ENCODE data around the gene NHERF2.
A peak's percentile ranks its signal among the peaks of the same experiment; 100 is the strongest.

NHERF2 gene

GRCh38 chr16:2056681-2057407 lies 30.1 kb downstream of the NHERF2 start:
- TF ChIP-seq CTCF (IDR thresholded peaks at IDR 0.05; ENCODE audit: low read depth, low read length), result peak; percentile 30
- no peak overlapping the region for H3K4me3 ChIP-seq (replicated peaks in 1 of 2; ENCODE audit: low read depth in 2 of 2, low read length in 2 of 2)
- no peak for DNase-seq (ENCODE audit: low read depth in 2 of 2)

- no peak for TF ChIP-seq CTCF (IDR thresholded peaks at IDR 0.05; ENCODE audit: low read depth, low read length)
- no peak overlapping the region for H3K4me3 ChIP-seq (replicated peaks in 1 of 2; ENCODE audit: low read depth in 2 of 2, low read length in 2 of 2)
- DNase-seq (ENCODE audit: low read depth in 2 of 2), result no peak
Observed at GRCh38 chr16:2057438-2057837, 30.7 kb downstream of the NHERF2 start.

GRCh38 chr16:2058420-2058819 lies 31.7 kb downstream of the NHERF2 start:
- no peak for DNase-seq (ENCODE audit: low read depth in 2 of 2)
- no peak for TF ChIP-seq CTCF (IDR thresholded peaks at IDR 0.05; ENCODE audit: low read depth, low read length)
- no peak overlapping the region for H3K4me3 ChIP-seq (replicated peaks in 1 of 2; ENCODE audit: low read depth in 2 of 2, low read length in 2 of 2)

- no peak overlapping the region for H3K4me3 ChIP-seq (replicated peaks in 1 of 2; ENCODE audit: low read depth in 2 of 2, low read length in 2 of 2)
- DNase-seq (ENCODE audit: low read depth in 2 of 2), result no peak
- no peak for TF ChIP-seq CTCF (IDR thresholded peaks at IDR 0.05; ENCODE audit: low read depth, low read length)
Observed at GRCh38 chr16:2058872-2059271, 32.2 kb downstream of the NHERF2 start.

GRCh38 chr16:2060346-2060745 lies 33.6 kb downstream of the NHERF2 start:
- no peak overlapping the region for H3K4me3 ChIP-seq (replicated peaks in 1 of 2; ENCODE audit: low read depth in 2 of 2, low read length in 2 of 2)
- DNase-seq (ENCODE audit: low read depth in 2 of 2), result no peak
- no peak for TF ChIP-seq CTCF (IDR thresholded peaks at IDR 0.05; ENCODE audit: low read depth, low read length)

GRCh38 chr16:2061023-2061422 lies 34.3 kb downstream of the NHERF2 start:
- no peak overlapping the region for H3K4me3 ChIP-seq (replicated peaks in 1 of 2; ENCODE audit: low read depth in 2 of 2, low read length in 2 of 2)
- TF ChIP-seq CTCF (IDR thresholded peaks at IDR 0.05; ENCODE audit: low read depth, low read length), result no peak
- DNase-seq (ENCODE audit: low read depth in 2 of 2), result no peak

GRCh38 chr16:2061526-2061925 lies 34.8 kb downstream of the NHERF2 start:
- TF ChIP-seq CTCF (IDR thresholded peaks at IDR 0.05; ENCODE audit: low read depth, low read length), result no peak
- H3K4me3 ChIP-seq (replicated peaks in 1 of 2; ENCODE audit: low read depth in 2 of 2, low read length in 2 of 2), result no peak overlapping the region
- no peak for DNase-seq (ENCODE audit: low read depth in 2 of 2)
